Smooth muscle cell (in vitro differentiated cells): ENCODE results near the gene ANKRD39. TPM values are rescaled to one million over a fixed set of nuclear protein-coding genes. Genes with fewer than 3 reads are reported as not detected.

Source experiments
- DNase-seq: peaks from one replicate; lab custom pipeline; 2025; ENCODE audit not compliant: unreplicated experiment; lab: John Stamatoyannopoulos, UW
- H2AFZ ChIP-seq: fragments of 200-600 bp; sonication (generic); 2 replicates; pipeline ENCODE4 v1.6.0; 2016; ENCODE audit warnings: antibody characterized with exemption, low read depth, mild to moderate bottlenecking
- H3F3A ChIP-seq: fragments of 200-600 bp; sonication (generic); 2 replicates; pipeline ENCODE4 v1.6.0; 2017; ENCODE audit warnings: antibody characterized with exemption, low read depth
- H3K27ac ChIP-seq: fragments of 200-600 bp; sonication (generic); 2 replicates; pipeline ENCODE4 v1.5.1; 2016; ENCODE audit warnings: low read depth, mild to moderate bottlenecking
- H3K27me3 ChIP-seq: fragments of 200-600 bp; sonication (generic); 2 replicates; pipeline ENCODE4 v1.6.1; 2016; ENCODE audit warnings: low read depth, mild to moderate bottlenecking
- H3K36me3 ChIP-seq: fragments of 200-600 bp; sonication (generic); 2 replicates; pipeline ENCODE4 v1.5.1; 2016; ENCODE audit warnings: low read depth
- H3K4me1 ChIP-seq: fragments of 200-600 bp; sonication (generic); 2 replicates; pipeline ENCODE4 v1.5.1; 2016; ENCODE audit warnings: low read depth
- H3K4me2 ChIP-seq: fragments of 200-600 bp; sonication (generic); 2 replicates; pipeline ENCODE4 v1.6.0; 2016; ENCODE audit warnings: mild to moderate bottlenecking
- H3K4me3 ChIP-seq: fragments of 200-600 bp; sonication (generic); 2 replicates; pipeline ENCODE4 v1.5.1; 2016; ENCODE audit warnings: mild to moderate bottlenecking
- H3K79me2 ChIP-seq: fragments of 200-600 bp; sonication (generic); 2 replicates; pipeline ENCODE4 v1.6.0; 2016; ENCODE audit warnings: low read depth, mild to moderate bottlenecking
- H3K9ac ChIP-seq: fragments of 200-600 bp; sonication (generic); 2 replicates; pipeline ENCODE4 v1.6.0; 2016; ENCODE audit warnings: low read depth
- H3K9me3 ChIP-seq: fragments of 200-600 bp; sonication (generic); replicated peaks from 2 replicates; pipeline ENCODE4 v1.5.1; 2016; ENCODE audit warnings: low read depth
- H4K20me1 ChIP-seq: fragments of 200-600 bp; sonication (generic); 2 replicates; pipeline ENCODE4 v1.6.0; 2016; ENCODE audit warnings: low read depth
- WGBS: methylation state at CpG from one replicate; pipeline ENCODE4 v1.1.7; 2016; ENCODE audit warnings: low lambda C conversion rate; 5-methylcytosine and 5-hydroxymethylcytosine counted together
- polyA plus RNA-seq: library from polyadenylated mRNA; unstranded; fragments of >200 nt; fragmentation: Nextera tagmentation; extraction: Ambion mirVana; gene quantifications from 2 replicates; pipeline ENCODE4 v1.2.1, GENCODE V29; 2016
- total RNA-seq: library from RNA; depleted of rRNA; stranded (reverse); fragments of >200 nt; gene quantifications from 2 replicates; pipeline ENCODE4 v1.2.3, GENCODE V29; 2014
- TF ChIP-seq, protein P1 (sequence below): fragments of 200-600 bp; sonication (generic); IDR thresholded peaks from 2 replicates; pipeline ENCODE4 v1.5.1; 2017; ENCODE audit warnings: borderline replicate concordance, mild to moderate bottlenecking, antibody characterized with exemption; ENCODE audit not compliant: insufficient read depth, poor library complexity, severe bottlenecking

ANKRD39 gene, protein sequence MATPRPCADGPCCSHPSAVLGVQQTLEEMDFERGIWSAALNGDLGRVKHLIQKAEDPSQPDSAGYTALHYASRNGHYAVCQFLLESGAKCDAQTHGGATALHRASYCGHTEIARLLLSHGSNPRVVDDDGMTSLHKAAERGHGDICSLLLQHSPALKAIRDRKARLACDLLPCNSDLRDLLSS
- total RNA-seq (7.9 and 9.6 TPM in 2 replicates), polyA plus RNA-seq (16.5 and 19.1 TPM in 2 replicates)

DNA sequence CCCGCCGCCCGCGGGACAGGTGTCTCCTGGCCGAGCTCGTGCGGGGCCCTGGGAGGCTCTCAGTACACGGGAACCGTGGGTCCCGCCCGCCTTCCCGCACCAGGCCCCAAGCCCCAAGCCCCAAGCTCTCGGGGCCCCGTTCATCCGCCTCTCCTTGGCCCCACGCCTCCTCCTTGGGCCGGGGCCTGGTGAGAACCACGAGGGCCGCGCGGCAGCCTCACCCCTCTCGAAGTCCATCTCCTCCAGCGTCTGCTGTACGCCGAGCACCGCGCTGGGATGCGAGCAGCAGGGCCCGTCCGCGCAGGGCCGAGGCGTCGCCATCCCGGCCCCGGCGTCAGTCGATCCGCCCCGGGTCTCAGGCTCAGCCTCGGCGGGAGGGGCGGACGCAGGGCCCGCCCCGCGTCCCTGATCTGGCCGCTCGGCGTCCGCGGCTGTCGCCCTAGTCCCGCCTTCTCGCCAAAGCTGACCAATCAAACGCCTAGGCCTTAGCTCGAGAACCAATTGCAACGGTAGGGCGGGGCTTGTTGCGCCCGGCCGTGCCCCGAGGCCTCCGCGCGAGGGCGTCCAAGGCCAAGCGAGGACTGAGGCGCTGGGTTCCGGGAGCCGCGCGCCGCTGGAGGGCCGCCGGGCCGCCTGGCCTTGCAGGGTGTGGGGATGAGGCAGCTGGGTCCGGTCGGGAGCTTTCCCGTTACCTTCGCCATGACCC is at the start of gene ANKRD39:
ANKRD39 (minus strand) TSS at position 350 of the 706 bp plus-strand sequence; CDS start at position 321, 29 bp downstream.
- peak within 1 kb of the TSS; percentile 48 for H3K9ac ChIP-seq
- peaks cover 16% of the 10 kb centered on the region for H3K4me1 ChIP-seq
- under 1% methylated on average over 75 of the region's 81 CpGs for WGBS
- H4K20me1 ChIP-seq: peaks cover 39% of the 10 kb centered on the region
- H2AFZ ChIP-seq: peak within 1 kb of the TSS; percentile 84
- H3F3A ChIP-seq: peaks cover 20% of the 10 kb centered on the region
- peak within 1 kb of the TSS; percentile 82 for H3K4me3 ChIP-seq
- H3K79me2 ChIP-seq: peaks cover 26% of the 10 kb centered on the region
- DNase-seq: peak; percentile 89
- H3K27ac ChIP-seq: peak within 1 kb of the TSS; percentile 62
- TF ChIP-seq, protein P1, sequence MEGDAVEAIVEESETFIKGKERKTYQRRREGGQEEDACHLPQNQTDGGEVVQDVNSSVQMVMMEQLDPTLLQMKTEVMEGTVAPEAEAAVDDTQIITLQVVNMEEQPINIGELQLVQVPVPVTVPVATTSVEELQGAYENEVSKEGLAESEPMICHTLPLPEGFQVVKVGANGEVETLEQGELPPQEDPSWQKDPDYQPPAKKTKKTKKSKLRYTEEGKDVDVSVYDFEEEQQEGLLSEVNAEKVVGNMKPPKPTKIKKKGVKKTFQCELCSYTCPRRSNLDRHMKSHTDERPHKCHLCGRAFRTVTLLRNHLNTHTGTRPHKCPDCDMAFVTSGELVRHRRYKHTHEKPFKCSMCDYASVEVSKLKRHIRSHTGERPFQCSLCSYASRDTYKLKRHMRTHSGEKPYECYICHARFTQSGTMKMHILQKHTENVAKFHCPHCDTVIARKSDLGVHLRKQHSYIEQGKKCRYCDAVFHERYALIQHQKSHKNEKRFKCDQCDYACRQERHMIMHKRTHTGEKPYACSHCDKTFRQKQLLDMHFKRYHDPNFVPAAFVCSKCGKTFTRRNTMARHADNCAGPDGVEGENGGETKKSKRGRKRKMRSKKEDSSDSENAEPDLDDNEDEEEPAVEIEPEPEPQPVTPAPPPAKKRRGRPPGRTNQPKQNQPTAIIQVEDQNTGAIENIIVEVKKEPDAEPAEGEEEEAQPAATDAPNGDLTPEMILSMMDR: peak; percentile 74
- no peaks in the 10 kb centered on the region for H3K9me3 ChIP-seq
- H3K27me3 ChIP-seq: no peaks in the 10 kb centered on the region
- H3K36me3 ChIP-seq: no peaks in the 10 kb centered on the region
- peak within 1 kb of the TSS; percentile 100 for H3K4me2 ChIP-seq

DNA sequence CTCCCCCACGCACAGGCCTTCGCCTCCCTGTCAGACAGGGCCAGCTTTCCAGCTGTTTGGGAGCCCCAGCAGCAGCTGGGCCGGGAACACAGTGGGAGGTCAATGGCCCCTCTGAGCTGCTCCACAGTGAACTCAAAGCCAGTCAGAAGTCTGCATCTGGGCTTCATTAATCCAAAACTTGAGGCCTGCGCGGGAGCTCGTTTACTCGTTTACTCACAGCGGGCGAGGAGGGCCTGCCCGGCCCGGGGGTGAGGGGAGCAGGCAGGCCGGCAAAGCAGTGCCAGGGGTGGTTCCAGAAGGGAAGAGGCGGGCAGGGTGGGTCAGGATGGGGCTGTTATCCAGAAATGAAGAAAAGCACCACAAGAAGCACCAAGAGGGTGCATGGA is 48.9 kb upstream of the ANKRD39 start:
- Histone ChIP-seq H3K9me3 (no peaks in the 10 kb centered on the region), H3K4me1 (peaks cover 21% of the 10 kb centered on the region), H3K4me3 (no peak overlapping the region), H3K9ac (peak overlapping the region; percentile 9), H3K36me3 (no peaks in the 10 kb centered on the region), H3K4me2 (peak overlapping the region; percentile 80), H3K27me3 (no peaks in the 10 kb centered on the region), H3F3A (no peaks in the 10 kb centered on the region), H2AFZ (peak overlapping the region; percentile 66), H4K20me1 (no peaks in the 10 kb centered on the region), H3K79me2 (no peaks in the 10 kb centered on the region), H3K27ac (peak overlapping the region; percentile 81)
- peak; percentile 67 for DNase-seq
- WGBS: 31% methylated on average over 13 of the region's 13 CpGs
- TF ChIP-seq, protein P1: no peak

DNA sequence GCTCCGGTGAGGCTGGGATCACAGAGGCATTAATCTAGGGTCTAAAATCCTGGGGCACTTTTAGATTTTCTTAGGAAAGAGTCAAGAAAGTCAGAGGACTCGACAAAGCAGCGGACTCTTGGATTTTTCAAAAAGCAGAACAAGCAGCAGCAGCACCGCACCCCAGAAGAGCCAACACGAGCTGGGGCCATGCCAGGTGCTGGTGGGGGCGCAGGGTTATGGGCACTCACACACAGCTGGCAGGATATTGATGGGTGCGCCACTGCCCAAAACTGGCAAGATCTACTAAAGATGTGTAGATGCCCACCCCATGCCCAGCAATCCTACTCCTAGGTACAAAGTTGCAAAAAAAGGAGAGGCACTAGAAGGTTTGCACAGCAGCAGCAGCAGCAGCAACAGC is 46.0 kb upstream of the ANKRD39 start:
- Histone ChIP-seq H3K27ac (no peak overlapping the region), H3K4me2 (no peak overlapping the region), H3F3A (no peaks in the 10 kb centered on the region), H3K9me3 (no peaks in the 10 kb centered on the region), H3K4me3 (no peak overlapping the region), H3K9ac (no peak overlapping the region), H3K79me2 (no peaks in the 10 kb centered on the region), H3K36me3 (no peaks in the 10 kb centered on the region), H4K20me1 (no peaks in the 10 kb centered on the region), H3K27me3 (no peaks in the 10 kb centered on the region), H2AFZ (no peak overlapping the region), H3K4me1 (peaks cover 21% of the 10 kb centered on the region)
- TF ChIP-seq, protein P1: no peak
- 94% methylated on average over 7 of the region's 7 CpGs for WGBS
- DNase-seq: no peak
